HCT116 (cell line): ENCODE results near the gene GPHA2. TPM values are rescaled to one million over a fixed set of nuclear protein-coding genes. Genes with fewer than 3 reads are reported as not detected.

Source experiments
- ATAC-seq: fragments of 200-7000 bp; cut with Tn5 transposase; 2 replicates; pipeline ENCODE4 v1.9.1; 2020; ENCODE audit warnings: mild to moderate bottlenecking, moderate library complexity
- BruUV-seq: library from RNA; stranded (reverse); fragments of 400-500 nt; replicated peaks from 2 replicates; lab custom pipeline; 2021; lab: Mats Ljungman, UMichigan
- CTCF ChIA-PET: fragments of 300-600 bp; sonication (Branson Sonifier 250); formaldehyde crosslinking; loops from one replicate; lab custom pipeline; 2021; ENCODE audit warnings: antibody characterized with exemption; lab: Charles Lee
- POLR2A ChIA-PET: fragments of 300-600, 350-600 bp; sonication (Branson Sonifier 250); formaldehyde crosslinking; loops from one replicate; lab custom pipeline; 2021; ENCODE audit warnings: antibody characterized with exemption; lab: Charles Lee
- RAD21 ChIA-PET, 2 experiments: fragments of 300-600 bp; sonication (Branson Sonifier 250); formaldehyde crosslinking; loops; one replicate each; lab custom pipeline; 2023; ENCODE audit warnings: low total read pairs in 2 of 2; ENCODE audit not compliant: uncharacterized antibody in 2 of 2, unreplicated experiment in 2 of 2, low non-redundant PET in 1 of 2; lab: Charles Lee
- DNase-seq: peaks from one replicate; pipeline ENCODE4 v3.0.0-alpha.2; 2010; ENCODE audit warnings: low read depth, low spot score
- H2AFZ ChIP-seq: fragments of 200-600 bp; shearing (Covaris generic), sonication (generic); 2 replicates; pipeline ENCODE4 v1.6.1; 2017; ENCODE audit warnings: low read depth, mixed run types, mixed read lengths, antibody characterized with exemption, low read length; ENCODE audit not compliant: poor library complexity, severe bottlenecking
- H3K27ac ChIP-seq: 2 replicates; pipeline ENCODE4 v1.5.1; 2012; ENCODE audit warnings: low read depth, low read length
- H3K27me3 ChIP-seq: fragments of 200-600 bp; sonication (generic); 2 replicates; pipeline ENCODE4 v1.6.1; 2016; ENCODE audit warnings: mixed run types, low read length, mixed read lengths; ENCODE audit not compliant: insufficient read depth
- H3K36me3 ChIP-seq, 2 experiments: fragments of 200-500 bp in 1 of 2; fragments of 200-600 bp in 1 of 2; sonication (Bioruptor generic) in 1 of 2; sonication (generic) in 1 of 2; 2 replicates each; pipeline versions ENCODE4 v1.5.1 to v1.6.1; 2014 to 2016; ENCODE audit warnings: low read length in 2 of 2, inconsistent platforms in 1 of 2, mixed read lengths in 1 of 2, mixed run types in 1 of 2; ENCODE audit not compliant: insufficient read depth in 2 of 2, control insufficient read depth in 1 of 2
- H3K4me1 ChIP-seq, 2 experiments: fragments of 200-600 bp in 1 of 2; sonication (generic) in 1 of 2; 2 replicates each; pipeline versions ENCODE4 v1.5.1 to v1.6.1; 2012 to 2017; ENCODE audit warnings: low read length in 2 of 2, inconsistent platforms in 1 of 2, mild to moderate bottlenecking in 1 of 2, mixed read lengths in 1 of 2, mixed run types in 1 of 2, moderate library complexity in 1 of 2; ENCODE audit not compliant: insufficient read depth in 2 of 2, control insufficient read depth in 1 of 2
- H3K4me2 ChIP-seq: fragments of 200-600 bp; sonication (generic); 2 replicates; pipeline ENCODE4 v1.6.1; 2017; ENCODE audit warnings: mixed run types, low read length, mixed read lengths
- H3K4me3 ChIP-seq, 2 experiments: fragments of 200-600 bp in 1 of 2; sonication (generic) in 1 of 2; replicated peaks in 1 of 2; 2 replicates each; pipeline ENCODE4 v1.5.1; 2011 to 2016; ENCODE audit warnings: low read length in 2 of 2, control low read depth in 1 of 2, low read depth in 1 of 2, mild to moderate bottlenecking in 1 of 2, mixed read lengths in 1 of 2, mixed run types in 1 of 2
- H3K79me2 ChIP-seq: fragments of 200-600 bp; sonication (generic); 2 replicates; pipeline ENCODE4 v1.6.1; 2017; ENCODE audit warnings: mild to moderate bottlenecking, mixed run types, low read length, moderate library complexity, mixed read lengths; ENCODE audit not compliant: insufficient read depth
- H3K9ac ChIP-seq: fragments of 200-600 bp; sonication (generic); 2 replicates; pipeline ENCODE4 v1.6.1; 2016; ENCODE audit warnings: low read length, mixed read lengths
- H3K9me2 ChIP-seq: fragments of 200-600 bp; sonication (generic), shearing (Covaris generic); 2 replicates; pipeline ENCODE4 v1.6.1; 2017; ENCODE audit warnings: mixed run types, mild to moderate bottlenecking, moderate library complexity; ENCODE audit not compliant: insufficient read depth
- H3K9me3 ChIP-seq, 2 experiments: fragments of 200-500 bp in 1 of 2; fragments of 200-600 bp in 1 of 2; sonication (Bioruptor generic) in 1 of 2; sonication (generic) in 1 of 2; 2 replicates each; pipeline ENCODE4 v1.6.1; 2014 to 2017; ENCODE audit warnings: low read length in 2 of 2, mixed read lengths in 2 of 2, inconsistent platforms in 1 of 2, low read depth in 1 of 2, mild to moderate bottlenecking in 1 of 2, mixed run types in 1 of 2, moderate library complexity in 1 of 2; ENCODE audit not compliant: control insufficient read depth in 1 of 2, insufficient read depth in 1 of 2
- H4K20me1 ChIP-seq: fragments of 200-600 bp; sonication (generic), shearing (Covaris generic); 2 replicates; pipeline ENCODE4 v1.6.1; 2017; ENCODE audit warnings: mixed run types, mild to moderate bottlenecking, moderate library complexity; ENCODE audit not compliant: insufficient read depth
- CBX3 ChIP-seq: IDR thresholded peaks from 2 replicates; pipeline ENCODE4 v1.6.1; 2012; ENCODE audit warnings: low read depth
- CEBPB ChIP-seq: IDR thresholded peaks from 2 replicates; pipeline ENCODE4 v1.6.1; 2012; ENCODE audit warnings: low read depth
- EGR1 ChIP-seq: IDR thresholded peaks from 2 replicates; pipeline ENCODE4 v1.6.1; 2012; ENCODE audit warnings: low read depth
- EZH2 ChIP-seq: fragments of 200-600 bp; sonication (generic); IDR thresholded peaks from 2 replicates; pipeline ENCODE4 v1.6.1; 2017; ENCODE audit warnings: antibody characterized with exemption, mixed run types
- EZH2phosphoT487 ChIP-seq: fragments of 200-600 bp; IDR thresholded peaks from 2 replicates; pipeline ENCODE4 v1.6.1; 2018; ENCODE audit warnings: antibody characterized with exemption, borderline replicate concordance
- FOSL1 ChIP-seq: IDR thresholded peaks from 2 replicates; pipeline ENCODE4 v1.6.1; 2012; ENCODE audit warnings: low read depth
- JUND ChIP-seq: IDR thresholded peaks from 2 replicates; pipeline ENCODE4 v1.6.1; 2012
- MAX ChIP-seq: IDR thresholded peaks from 2 replicates; pipeline ENCODE4 v1.6.1; 2012
- POLR2A ChIP-seq: IDR thresholded peaks from 2 replicates; pipeline ENCODE4 v1.7.0; 2011; ENCODE audit warnings: borderline replicate concordance; ENCODE audit not compliant: insufficient read depth, insufficient read length; ENCODE audit errors: extremely low read depth
- REST ChIP-seq: IDR thresholded peaks from 2 replicates; pipeline ENCODE4 v1.6.1; 2012; ENCODE audit warnings: low read depth
- SIN3A ChIP-seq: IDR thresholded peaks from 2 replicates; pipeline ENCODE4 v1.6.1; 2012; ENCODE audit warnings: low read depth
- SP1 ChIP-seq: IDR thresholded peaks from 2 replicates; pipeline ENCODE4 v1.6.1; 2012; ENCODE audit warnings: low read depth
- SRF ChIP-seq: IDR thresholded peaks from 2 replicates; pipeline ENCODE4 v1.6.1; 2012; ENCODE audit warnings: low read depth
- TCF7L2 ChIP-seq: IDR thresholded peaks from 2 replicates; pipeline ENCODE4 v1.7.0; 2011; ENCODE audit warnings: borderline replicate concordance, inconsistent platforms; ENCODE audit not compliant: insufficient read depth, insufficient read length; ENCODE audit errors: extremely low read depth
- ZFX ChIP-seq: fragments of 450-650 bp; IDR thresholded peaks from 2 replicates; pipeline ENCODE4 v1.6.1; 2017
- intact Hi-C: fragments of 100-400 bp; cut with micrococcal nuclease; formaldehyde crosslinking; loops from 2 replicates; pipeline ENCODE4 v1.10.0; 2022
- total RNA-seq: library from RNA; stranded (reverse); gene quantifications from one replicate; pipeline ENCODE4 v1.2.1, GENCODE V29; 2021; ENCODE audit not compliant: unreplicated experiment
- TF ChIP-seq, protein P1 (sequence below): IDR thresholded peaks from 2 replicates; pipeline ENCODE4 v1.6.1; 2011; ENCODE audit warnings: mild to moderate bottlenecking, low read length, moderate library complexity; ENCODE audit not compliant: insufficient replicate concordance; ENCODE audit errors: extremely low read depth
- TF ChIP-seq, protein P2 (sequence below), 3 experiments: fragments of 200-600 bp in 1 of 3; sonication (generic) in 1 of 3; IDR thresholded peaks in 2 of 3; conservative IDR thresholded peaks in 1 of 3; 2 replicates each; pipeline ENCODE4 v1.5.1; 2012 to 2017; ENCODE audit warnings: low read depth in 2 of 3, low read length in 2 of 3, antibody characterized with exemption in 1 of 3, borderline replicate concordance in 1 of 3, control low read depth in 1 of 3, mild to moderate bottlenecking in 1 of 3, mixed read lengths in 1 of 3, mixed run types in 1 of 3, moderate library complexity in 1 of 3; ENCODE audit not compliant: insufficient read depth in 1 of 3

GPHA2 gene
- total RNA-seq, 1 experiment from 2014 or later = not detected

GRCh38 chr11:64914123-64914522 lies 21.6 kb downstream of the GPHA2 start:
- Histone ChIP-seq H3K27ac (no peak overlapping the region; the same call in 1 of the 2 replicates), H3K36me3 (peaks cover 0 to 7% of the 10 kb centered on the region in 2 experiments; a peak in 2 of 4 replicates), H4K20me1 (no peaks in the 10 kb centered on the region), H3K4me3 (no peak overlapping the region), H3K9ac (no peak overlapping the region), H3K79me2 (peaks cover 13% of the 10 kb centered on the region; the same call in 1 of the 2 replicates), H3K9me2 (no peaks in the 10 kb centered on the region), H3K4me2 (no peak overlapping the region), H3K9me3 (no peaks in the 10 kb centered on the region), H2AFZ (no peak overlapping the region), H3K27me3 (no peaks in the 10 kb centered on the region), H3K4me1 (peaks cover 16 to 28% of the 10 kb centered on the region in 2 experiments)
- TF ChIP-seq TCF7L2 = no peak
- no peak for TF ChIP-seq SIN3A
- TF ChIP-seq, protein P1, sequence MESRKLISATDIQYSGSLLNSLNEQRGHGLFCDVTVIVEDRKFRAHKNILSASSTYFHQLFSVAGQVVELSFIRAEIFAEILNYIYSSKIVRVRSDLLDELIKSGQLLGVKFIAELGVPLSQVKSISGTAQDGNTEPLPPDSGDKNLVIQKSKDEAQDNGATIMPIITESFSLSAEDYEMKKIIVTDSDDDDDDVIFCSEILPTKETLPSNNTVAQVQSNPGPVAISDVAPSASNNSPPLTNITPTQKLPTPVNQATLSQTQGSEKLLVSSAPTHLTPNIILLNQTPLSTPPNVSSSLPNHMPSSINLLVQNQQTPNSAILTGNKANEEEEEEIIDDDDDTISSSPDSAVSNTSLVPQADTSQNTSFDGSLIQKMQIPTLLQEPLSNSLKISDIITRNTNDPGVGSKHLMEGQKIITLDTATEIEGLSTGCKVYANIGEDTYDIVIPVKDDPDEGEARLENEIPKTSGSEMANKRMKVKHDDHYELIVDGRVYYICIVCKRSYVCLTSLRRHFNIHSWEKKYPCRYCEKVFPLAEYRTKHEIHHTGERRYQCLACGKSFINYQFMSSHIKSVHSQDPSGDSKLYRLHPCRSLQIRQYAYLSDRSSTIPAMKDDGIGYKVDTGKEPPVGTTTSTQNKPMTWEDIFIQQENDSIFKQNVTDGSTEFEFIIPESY = no peak
- TF ChIP-seq, protein P2, sequence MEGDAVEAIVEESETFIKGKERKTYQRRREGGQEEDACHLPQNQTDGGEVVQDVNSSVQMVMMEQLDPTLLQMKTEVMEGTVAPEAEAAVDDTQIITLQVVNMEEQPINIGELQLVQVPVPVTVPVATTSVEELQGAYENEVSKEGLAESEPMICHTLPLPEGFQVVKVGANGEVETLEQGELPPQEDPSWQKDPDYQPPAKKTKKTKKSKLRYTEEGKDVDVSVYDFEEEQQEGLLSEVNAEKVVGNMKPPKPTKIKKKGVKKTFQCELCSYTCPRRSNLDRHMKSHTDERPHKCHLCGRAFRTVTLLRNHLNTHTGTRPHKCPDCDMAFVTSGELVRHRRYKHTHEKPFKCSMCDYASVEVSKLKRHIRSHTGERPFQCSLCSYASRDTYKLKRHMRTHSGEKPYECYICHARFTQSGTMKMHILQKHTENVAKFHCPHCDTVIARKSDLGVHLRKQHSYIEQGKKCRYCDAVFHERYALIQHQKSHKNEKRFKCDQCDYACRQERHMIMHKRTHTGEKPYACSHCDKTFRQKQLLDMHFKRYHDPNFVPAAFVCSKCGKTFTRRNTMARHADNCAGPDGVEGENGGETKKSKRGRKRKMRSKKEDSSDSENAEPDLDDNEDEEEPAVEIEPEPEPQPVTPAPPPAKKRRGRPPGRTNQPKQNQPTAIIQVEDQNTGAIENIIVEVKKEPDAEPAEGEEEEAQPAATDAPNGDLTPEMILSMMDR (IDR thresholded peaks at IDR 0.05 in 2 of 3, conservative IDR thresholded peaks at IDR 0.05 in 1 of 3; ENCODE audit: borderline replicate concordance in 1 of 3, insufficient read depth in 1 of 3, low read depth in 2 of 3, low read length in 2 of 3) = no peak
- TF ChIP-seq CEBPB = no peak
- no peak for TF ChIP-seq JUND
- no peak for TF ChIP-seq POLR2A
- no peak for TF ChIP-seq FOSL1
- TF ChIP-seq REST = no peak
- no peak for TF ChIP-seq SP1
- no peak for TF ChIP-seq CBX3
- no peak for TF ChIP-seq ZFX
- no peak for TF ChIP-seq MAX
- TF ChIP-seq SRF = no peak
- no peak for TF ChIP-seq EZH2phosphoT487
- no peak for TF ChIP-seq EZH2
- TF ChIP-seq EGR1 = no peak
- ATAC-seq (no peak), DNase-seq (no peak)
- RAD21 ChIA-PET = no interaction called here
- POLR2A ChIA-PET = no interaction called here
- no TSS peak for BruUV-seq
- intact Hi-C loops = loop anchor here (10.0 kb wide), 1 partner anchor 201 kb away; the partner anchor contains the start of genes TM7SF2 and ZNHIT2
- CTCF ChIA-PET = no interaction called here
